ENCODE results near the gene ARHGAP28.

ARHGAP28 gene

DNA sequence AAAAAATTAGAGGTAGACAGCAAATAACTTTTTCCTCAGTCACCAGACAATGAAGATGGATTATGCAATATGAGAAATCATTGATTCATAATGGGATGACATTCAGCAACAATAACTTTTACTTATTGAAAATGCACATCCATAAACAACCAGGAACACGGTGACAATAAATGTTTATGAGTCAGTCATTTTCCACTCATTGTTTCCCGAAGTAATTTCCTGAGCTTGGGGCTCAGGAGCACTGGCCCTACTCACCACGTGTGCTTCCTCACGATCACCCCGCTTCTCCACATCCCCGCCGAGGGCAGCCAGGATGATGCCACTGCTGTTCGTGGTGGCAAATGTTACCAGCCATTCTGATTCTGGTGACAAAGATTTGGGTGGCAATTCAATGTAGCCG lies 231.8 kb downstream of the ARHGAP28 start:
- no peak for DNase-seq (ENCODE audit: low read depth in 2 of 2)

DNA sequence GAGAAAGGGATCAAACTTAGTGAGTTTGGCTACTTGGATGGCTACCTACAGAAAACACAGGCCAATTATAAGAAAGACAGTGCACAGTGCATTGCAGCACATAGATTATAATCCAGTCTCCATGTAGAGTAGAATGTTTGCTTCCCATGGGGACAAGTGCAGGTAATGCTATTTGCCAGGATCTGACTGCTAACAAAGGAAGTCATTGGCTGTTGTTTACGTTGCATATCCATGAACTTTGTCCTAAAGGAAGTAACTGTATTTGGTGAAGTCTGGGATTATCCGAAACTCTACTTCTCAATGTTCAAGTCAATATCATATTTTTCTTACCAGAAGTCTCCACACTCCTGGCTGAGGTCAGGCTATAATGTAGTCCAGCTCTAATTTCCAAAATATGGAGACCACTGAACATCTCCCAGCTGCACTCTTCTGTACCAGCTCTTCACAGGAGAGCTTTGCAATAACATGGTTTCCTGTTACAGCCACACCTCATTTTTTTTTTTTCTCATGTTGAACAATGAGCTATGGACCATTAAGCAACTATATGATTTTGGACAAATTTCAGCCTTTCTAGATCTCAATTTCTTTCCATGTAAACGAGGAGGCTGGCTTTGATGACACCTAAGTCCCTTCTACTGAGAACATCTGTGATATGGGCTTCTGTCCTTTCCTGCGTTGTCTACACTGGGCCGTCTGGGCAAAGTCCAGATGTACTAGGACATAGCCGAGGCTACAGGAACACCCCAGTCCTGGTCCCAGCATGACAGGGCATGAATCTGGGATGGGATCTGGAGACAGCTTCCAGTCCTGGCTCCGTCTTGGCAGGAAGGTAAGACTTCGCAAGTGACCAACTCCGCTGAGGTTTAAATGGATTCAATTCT lies 233.3 kb downstream of the ARHGAP28 start:
- no peak for DNase-seq (ENCODE audit: low read depth in 2 of 2)

DNA sequence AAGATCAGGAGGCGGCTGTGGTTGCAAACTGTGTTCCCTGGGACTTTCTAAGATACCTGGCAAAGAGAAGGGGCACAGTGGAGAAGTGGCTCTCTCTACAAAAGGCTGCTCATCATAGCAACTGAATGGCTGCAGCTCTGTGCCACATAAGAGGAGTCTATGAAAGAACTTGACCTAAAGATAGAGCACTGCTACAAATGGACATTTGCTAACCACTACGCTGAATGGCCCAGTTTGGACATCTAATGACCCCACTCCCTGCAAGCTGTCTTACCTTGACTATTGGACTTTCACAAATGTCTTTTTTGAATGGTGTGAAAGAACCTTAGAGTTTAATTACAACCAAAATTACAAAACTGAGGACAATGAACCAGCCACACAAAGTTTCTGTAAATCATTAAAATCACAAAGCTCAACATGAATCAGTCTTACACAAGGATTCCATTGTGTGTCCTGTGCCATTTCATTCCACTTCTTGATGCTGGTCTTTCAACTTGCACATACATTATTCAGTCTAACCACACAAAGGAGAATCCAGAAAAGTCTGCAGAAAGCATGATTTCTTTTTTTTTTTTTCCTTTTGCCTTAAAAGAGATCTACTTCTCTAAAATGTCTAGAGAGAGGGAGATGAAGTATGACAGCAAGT lies 234.1 kb downstream of the ARHGAP28 start:
- no peak for DNase-seq (ENCODE audit: low read depth in 2 of 2)
